GM21360 (cell line): ENCODE results near the gene FAM174B.
A peak's percentile ranks its signal among the peaks of the same experiment; 100 is the strongest.

Source experiments
- ATAC-seq: cut with Tn5 transposase; IDR thresholded peaks from one replicate; pipeline ENCODE4 v1.9.1; 2021; ENCODE audit warnings: mild to moderate bottlenecking, moderate library complexity; ENCODE audit not compliant: unreplicated experiment

Gene FAM174B

GRCh38 chr15:92655178-92655995, at the start of gene FAM174B:
FAM174B (minus strand) TSS chr15:92655775.
- ATAC-seq, result peak; percentile 62

- ATAC-seq, result no peak
These were observed 40.5 kb upstream of the FAM174B start for GRCh38 chr15:92696096-92696495.

GRCh38 chr15:92693691-92694331, 38.2 kb upstream of the FAM174B start:
- no peak for ATAC-seq

GRCh38 chr15:92690395-92690794, 34.8 kb upstream of the FAM174B start:
- ATAC-seq, result no peak

GRCh38 chr15:92687746-92688145, 32.2 kb upstream of the FAM174B start:
- no peak for ATAC-seq

GRCh38 chr15:92687195-92687602, 31.6 kb upstream of the FAM174B start:
- ATAC-seq, result no peak

- ATAC-seq, result no peak
These were observed 27.9 kb upstream of the FAM174B start for GRCh38 chr15:92683511-92683834.

- no peak for ATAC-seq
These were observed 27.4 kb upstream of the FAM174B start for GRCh38 chr15:92682741-92683510.

GRCh38 chr15:92681141-92681631, 25.6 kb upstream of the FAM174B start:
- no peak for ATAC-seq

- ATAC-seq, result no peak
These were observed 22.4 kb upstream of the FAM174B start for GRCh38 chr15:92677999-92678398.

- no peak for ATAC-seq
These were observed 21.0 kb upstream of the FAM174B start for GRCh38 chr15:92676561-92676960.

GRCh38 chr15:92675485-92675884, 19.9 kb upstream of the FAM174B start:
- no peak for ATAC-seq

- no peak for ATAC-seq
These were observed 18.8 kb upstream of the FAM174B start for GRCh38 chr15:92674347-92674746.

GRCh38 chr15:92672102-92672501, 16.5 kb upstream of the FAM174B start:
- no peak for ATAC-seq

GRCh38 chr15:92671406-92671805, 15.8 kb upstream of the FAM174B start:
- ATAC-seq, result no peak

- ATAC-seq, result no peak
These were observed 15.0 kb upstream of the FAM174B start for GRCh38 chr15:92670621-92671020.

GRCh38 chr15:92669432-92669831, 13.9 kb upstream of the FAM174B start:
- ATAC-seq, result no peak

GRCh38 chr15:92668620-92669019, 13.0 kb upstream of the FAM174B start:
- ATAC-seq, result no peak

- no peak for ATAC-seq
These were observed 12.5 kb upstream of the FAM174B start for GRCh38 chr15:92667970-92668485.

- no peak for ATAC-seq
These were observed 11.8 kb upstream of the FAM174B start for GRCh38 chr15:92667287-92667904.

GRCh38 chr15:92666780-92667179, 11.2 kb upstream of the FAM174B start:
- ATAC-seq, result no peak
